IMR-90 (cell line): ENCODE measurements around the gene FADS2. TPM values are rescaled to one million over a fixed set of nuclear protein-coding genes. Genes with fewer than 3 reads are reported as not detected.

Source experiments
- ATAC-seq: fragments of 200-7000 bp; cut with Tn5 transposase; 2 replicates; pipeline ENCODE4 v1.9.1; 2020; ENCODE audit warnings: low read depth, mild to moderate bottlenecking, moderate library complexity
- BruUV-seq: library from RNA; stranded (reverse); fragments of 400-500 nt; replicated peaks from 2 replicates; lab custom pipeline; 2021; lab: Mats Ljungman, UMichigan
- CTCF ChIA-PET: fragments of 300-600 bp; formaldehyde crosslinking; extraction: SDS; loops from one replicate; lab custom pipeline; 2021; ENCODE audit warnings: antibody characterized with exemption; lab: Yijun Ruan, JAX
- POLR2A ChIA-PET: fragments of 300-600 bp; sonication (Branson Sonifier 250); formaldehyde crosslinking; loops from one replicate; lab custom pipeline; 2022; ENCODE audit warnings: antibody characterized with exemption; ENCODE audit not compliant: unreplicated experiment; lab: Charles Lee
- DNase-seq: peaks from one replicate; pipeline ENCODE4 v3.0.0; 2013
- H2AFZ ChIP-seq: replicated peaks from 2 replicates; pipeline ENCODE3; 2013; ENCODE audit warnings: low read length, mild to moderate bottlenecking; ENCODE audit not compliant: poor library complexity
- H2AK5ac ChIP-seq: 2 replicates; pipeline ENCODE4 v1.6.1; 2013; ENCODE audit warnings: low read depth, low read length, inconsistent platforms
- H2AK9ac ChIP-seq: replicated peaks from 2 replicates; pipeline ENCODE3; 2013; ENCODE audit warnings: mild to moderate bottlenecking, low read depth, low read length, moderate library complexity; ENCODE audit not compliant: poor library complexity
- H2BK120ac ChIP-seq: 2 replicates; pipeline ENCODE4 v1.6.1; 2013; ENCODE audit warnings: low read depth, low read length, inconsistent platforms
- H2BK15ac ChIP-seq: 3 replicates; pipeline ENCODE4 v1.6.1; 2013; ENCODE audit warnings: low read depth, low read length, inconsistent platforms
- H2BK20ac ChIP-seq: 2 replicates; pipeline ENCODE4 v1.6.1; 2013; ENCODE audit warnings: low read depth, mild to moderate bottlenecking, inconsistent platforms, low read length, moderate library complexity
- H2BK5ac ChIP-seq: 2 replicates; pipeline ENCODE4 v1.6.1; 2013; ENCODE audit warnings: mild to moderate bottlenecking, low read depth, low read length, inconsistent platforms; ENCODE audit not compliant: poor library complexity, severe bottlenecking
- H3K14ac ChIP-seq: replicated peaks from 2 replicates; pipeline ENCODE4 v1.6.1; 2013; ENCODE audit warnings: low read depth, low read length, inconsistent platforms
- H3K18ac ChIP-seq: 2 replicates; pipeline ENCODE4 v1.6.1; 2013; ENCODE audit warnings: low read depth, low read length, control low read depth
- H3K23ac ChIP-seq: 2 replicates; pipeline ENCODE4 v1.6.1; 2013; ENCODE audit warnings: low read depth, low read length, inconsistent platforms
- H3K27ac ChIP-seq: 2 replicates; pipeline ENCODE4 v1.5.1; 2013; ENCODE audit warnings: mild to moderate bottlenecking, control low read depth, low read length; ENCODE audit not compliant: insufficient read depth
- H3K27me3 ChIP-seq: 2 replicates; pipeline ENCODE4 v1.6.1; 2013; ENCODE audit warnings: low read length; ENCODE audit not compliant: control insufficient read depth, insufficient read depth
- H3K36me3 ChIP-seq: 2 replicates; pipeline ENCODE4 v1.6.1; 2013; ENCODE audit warnings: low read length, mixed read lengths; ENCODE audit not compliant: control insufficient read depth, insufficient read depth
- H3K4ac ChIP-seq: 2 replicates; pipeline ENCODE4 v1.6.1; 2013; ENCODE audit warnings: low read depth, low read length, inconsistent platforms
- H3K4me1 ChIP-seq: 2 replicates; pipeline ENCODE4 v1.6.1; 2013; ENCODE audit warnings: low read length, mixed read lengths; ENCODE audit not compliant: control insufficient read depth, insufficient read depth
- H3K4me2 ChIP-seq: 2 replicates; pipeline ENCODE4 v1.6.1; 2013; ENCODE audit warnings: low read depth, mild to moderate bottlenecking, control low read depth, low read length, moderate library complexity
- H3K4me3 ChIP-seq: 2 replicates; pipeline ENCODE4 v1.5.1; 2013; ENCODE audit warnings: low read depth, mild to moderate bottlenecking, control low read depth, low read length, moderate library complexity; ENCODE audit not compliant: insufficient read depth
- H3K56ac ChIP-seq: 2 replicates; pipeline ENCODE4 v1.6.1; 2013; ENCODE audit warnings: low read length, inconsistent platforms; ENCODE audit not compliant: insufficient read depth; ENCODE audit errors: extremely low read depth
- H3K79me1 ChIP-seq, 2 experiments: 2 replicates each; pipeline ENCODE4 v1.6.1; 2013; ENCODE audit warnings: low read length in 2 of 2, inconsistent platforms in 1 of 2, low read depth in 1 of 2
- H3K9ac ChIP-seq: 2 replicates; pipeline ENCODE4 v1.6.1; 2013; ENCODE audit warnings: low read depth, low read length, control low read depth
- H3K9me1 ChIP-seq: 2 replicates; pipeline ENCODE4 v1.6.1; 2013; ENCODE audit warnings: low read length, inconsistent platforms; ENCODE audit not compliant: insufficient read depth
- H3K9me3 ChIP-seq: 2 replicates; pipeline ENCODE4 v1.6.1; 2013; ENCODE audit warnings: low read length; ENCODE audit not compliant: control insufficient read depth, insufficient read depth
- H4K20me1 ChIP-seq: 2 replicates; pipeline ENCODE4 v1.6.1; 2013; ENCODE audit warnings: low read length, inconsistent platforms; ENCODE audit not compliant: insufficient read depth
- H4K5ac ChIP-seq: 2 replicates; pipeline ENCODE4 v1.6.1; 2013; ENCODE audit warnings: mild to moderate bottlenecking, low read depth, low read length, control low read depth
- H4K8ac ChIP-seq, 2 experiments: 2 replicates each; pipeline ENCODE4 v1.6.1; 2013; ENCODE audit warnings: low read depth in 2 of 2, low read length in 2 of 2, control low read depth in 1 of 2, inconsistent platforms in 1 of 2
- H4K91ac ChIP-seq: 2 replicates; pipeline ENCODE4 v1.6.1; 2013; ENCODE audit warnings: low read depth, low read length, inconsistent platforms; ENCODE audit not compliant: insufficient read depth
- BHLHE40 ChIP-seq: fragments of 150-350 bp; IDR thresholded peaks from 2 replicates; pipeline ENCODE4 v1.6.1; 2016; ENCODE audit warnings: mild to moderate bottlenecking, low read depth, low read length
- CEBPB ChIP-seq: IDR thresholded peaks from 2 replicates; pipeline ENCODE4 v1.6.1; 2012; ENCODE audit warnings: low read depth, low read length, improper control_type of control experiment
- CHD1 ChIP-seq: IDR thresholded peaks from 2 replicates; pipeline ENCODE4 v1.6.1; 2012; ENCODE audit warnings: low read depth, low read length, improper control_type of control experiment
- CTCF ChIP-seq: conservative IDR thresholded peaks from 2 replicates; pipeline ENCODE4 v1.5.1; 2012; ENCODE audit warnings: mild to moderate bottlenecking, low read depth, low read length, improper control_type of control experiment
- ELK1 ChIP-seq: fragments of 150-350 bp; IDR thresholded peaks from 2 replicates; pipeline ENCODE4 v1.6.1; 2016; ENCODE audit warnings: low read depth, mild to moderate bottlenecking, low read length, moderate library complexity, borderline replicate concordance
- FOS ChIP-seq: fragments of 150-350 bp; IDR thresholded peaks from 2 replicates; pipeline ENCODE4 v1.6.1; 2016; ENCODE audit warnings: low read depth, low read length
- MAFK ChIP-seq: IDR thresholded peaks from 2 replicates; pipeline ENCODE4 v1.6.1; 2012; ENCODE audit warnings: low read depth, low read length, improper control_type of control experiment
- MAZ ChIP-seq: IDR thresholded peaks from 2 replicates; pipeline ENCODE4 v1.6.1; 2012; ENCODE audit warnings: low read depth, mild to moderate bottlenecking, low read length, improper control_type of control experiment, moderate library complexity, borderline replicate concordance
- MXI1 ChIP-seq: IDR thresholded peaks from 2 replicates; pipeline ENCODE4 v1.6.1; 2012; ENCODE audit warnings: low read depth, mild to moderate bottlenecking, low read length, moderate library complexity, borderline replicate concordance
- NFE2L2 ChIP-seq: fragments of 150-350 bp; IDR thresholded peaks from 2 replicates; pipeline ENCODE4 v1.6.1; 2016; ENCODE audit warnings: low read depth, mild to moderate bottlenecking, low read length
- POLR2A ChIP-seq: IDR thresholded peaks from 2 replicates; pipeline ENCODE4 v1.6.1; 2012; ENCODE audit warnings: mild to moderate bottlenecking, low read depth, low read length
- RAD21 ChIP-seq: IDR thresholded peaks from 2 replicates; pipeline ENCODE4 v1.6.1; 2012; ENCODE audit warnings: low read length, improper control_type of control experiment
- RCOR1 ChIP-seq: IDR thresholded peaks from 2 replicates; pipeline ENCODE4 v1.6.1; 2012; ENCODE audit warnings: mild to moderate bottlenecking, low read length, improper control_type of control experiment; ENCODE audit not compliant: insufficient replicate concordance
- RFX5 ChIP-seq: IDR thresholded peaks from 2 replicates; pipeline ENCODE4 v1.8.0; 2012; ENCODE audit warnings: low read depth, mild to moderate bottlenecking, low read length, moderate library complexity
- SMC3 ChIP-seq: fragments of 150-350 bp; IDR thresholded peaks from 2 replicates; pipeline ENCODE4 v1.6.1; 2016; ENCODE audit warnings: low read depth, mild to moderate bottlenecking, antibody characterized with exemption, low read length, moderate library complexity
- USF2 ChIP-seq: fragments of 150-350 bp; IDR thresholded peaks from 2 replicates; pipeline ENCODE4 v1.6.1; 2017; ENCODE audit warnings: mild to moderate bottlenecking, antibody characterized with exemption, low read length, low read depth
- WGBS, 2 experiments: methylation state at CpG; one replicate each; pipeline versions ENCODE4 v1.1.5 to v1.1.7; 2013; ENCODE audit warnings: missing lambda C conversion rate in 2 of 2; ENCODE audit not compliant: insufficient read length in 1 of 2; ENCODE audit errors: extremely low coverage in 2 of 2; 5-methylcytosine and 5-hydroxymethylcytosine counted together
- dilution Hi-C: fragments of 300-500 bp; cut with HindIII; formaldehyde crosslinking; loops from one replicate; pipeline ENCODE4 v1.14.3; 2018; ENCODE audit warnings: low sequenced_read_pairs; ENCODE audit not compliant: unreplicated experiment
- in situ Hi-C: fragments of 300-500 bp; cut with MboI; formaldehyde crosslinking; loops from 3 replicates; pipeline ENCODE4 v1.14.3; 2019; ENCODE audit warnings: low sequenced_read_pairs, inconsistent platforms, mixed read lengths
- intact Hi-C: fragments of 100-400 bp; cut with micrococcal nuclease; formaldehyde crosslinking; loops from 2 replicates; pipeline ENCODE4 v1.10.0; 2022
- polyA plus RNA-seq, 3 experiments: library from polyadenylated mRNA; depleted of rRNA; stranded (reverse); fragments of >200 nt; gene quantifications; 2 replicates each; pipeline ENCODE4 v1.2.3, GENCODE V29; 2012; ENCODE audit warnings: low replicate concordance in 1 of 3
- total RNA-seq: library from RNA; depleted of rRNA; stranded (reverse); fragments of >200 nt; gene quantifications from 2 replicates; pipeline ENCODE4 v1.2.3, GENCODE V29; 2012

FADS2 gene
- total and polyA plus RNA-seq, 2 of the 4 experiments (the other 2 are of a cell fraction): 33.3 to 88.4 TPM

- H3K36me3 ChIP-seq: no peaks in the 10 kb centered on the region
- peak overlapping the region; percentile 91 for H3K4me2 ChIP-seq
- peaks cover 33% of the 10 kb centered on the region; the same call in 1 of the 2 replicates for H4K20me1 ChIP-seq
- intact Hi-C loops: no loop called here
- dilution Hi-C loops: no loop called here
- H3K23ac ChIP-seq: peak overlapping the region; percentile 95
- H4K5ac ChIP-seq: peak overlapping the region; percentile 20
- no TSS peak for BruUV-seq
- peaks cover 19 to 58% of the 10 kb centered on the region in 2 experiments for H3K79me1 ChIP-seq
- no peak for TF ChIP-seq CTCF
- no peak for TF ChIP-seq POLR2A
- no peak for TF ChIP-seq RFX5
- no peak for TF ChIP-seq ELK1
- no peak for TF ChIP-seq MAZ
- no peak for TF ChIP-seq RCOR1
- TF ChIP-seq CHD1: no peak
- TF ChIP-seq BHLHE40: no peak
- TF ChIP-seq RAD21: no peak
- TF ChIP-seq FOS: no peak
- no peak for TF ChIP-seq SMC3
- no peak for TF ChIP-seq MAFK
- no peak for TF ChIP-seq USF2
- no peak for TF ChIP-seq CEBPB
- no peak for TF ChIP-seq MXI1
- TF ChIP-seq NFE2L2: no peak
- peak overlapping the region; percentile 2 for H2BK5ac ChIP-seq
- peak overlapping the region; percentile 95 for H2AFZ ChIP-seq
- H3K56ac ChIP-seq: peak overlapping the region; percentile 75
- DNase-seq (no peak), ATAC-seq (no peak)
- in situ Hi-C loops: no loop called here
- peak overlapping the region; percentile 40 to 94; a peak in 3 of 4 replicates for H4K8ac ChIP-seq
- POLR2A ChIA-PET: interaction anchor here (1.6 kb wide), 1 partner anchor 13 kb away, joined by 7 read pairs; no protein-coding TSS in a partner anchor
- H2AK9ac ChIP-seq: peak overlapping the region; percentile 99
- H3K9me1 ChIP-seq: peaks cover 16% of the 10 kb centered on the region
- peaks cover 11% of the 10 kb centered on the region; the same call in 1 of the 2 replicates for H3K4me1 ChIP-seq
- H3K4me3 ChIP-seq: peak overlapping the region; percentile 72
- H3K4ac ChIP-seq: peak overlapping the region; percentile 91
- peak overlapping the region; percentile 96 for H3K14ac ChIP-seq
- H3K27me3 ChIP-seq: no peaks in the 10 kb centered on the region
- peak overlapping the region; percentile 43 for H3K27ac ChIP-seq
- H2BK15ac ChIP-seq: 0 out of 3 replicates have a peak overlapping the region, but pooled peaks have one; percentile 52
- CTCF ChIA-PET: interaction anchor here (1.0 to 1.3 kb wide), 3 partner anchors 10 to 254 kb away, joined by 3 to 5 read pairs (median 3); partner anchors contain the start of gene FADS1
- H3K9ac ChIP-seq: peak overlapping the region; percentile 79
- H2AK5ac ChIP-seq: peak overlapping the region; percentile 90; the same call in 1 of the 2 replicates
- peak overlapping the region; percentile 93 for H4K91ac ChIP-seq
- peak overlapping the region; percentile 8; the same call in 1 of the 2 replicates for H2BK120ac ChIP-seq
- WGBS, 2 experiments: no CpG with 5 or more reads among the region's 16 CpGs
- no peak overlapping the region; the same call in 1 of the 2 replicates for H2BK20ac ChIP-seq
- no peaks in the 10 kb centered on the region for H3K9me3 ChIP-seq
- peak overlapping the region; percentile 40; the same call in 1 of the 2 replicates for H3K18ac ChIP-seq
Observed at GRCh38 chr11:61828379-61828628, 204 bp downstream of the FADS2 start.
